Fibroblast of mammary gland (primary cell): ENCODE measurements around the gene RPL13A.

Source experiments
- DNase-seq: peaks from one replicate; pipeline ENCODE4 v3.0.0-alpha.2; 2010; ENCODE audit warnings: low read depth
- H3K4me3 ChIP-seq: 2 replicates; pipeline ENCODE4 v1.5.1; 2011; ENCODE audit warnings: low read depth, mild to moderate bottlenecking, low read length, moderate library complexity; ENCODE audit not compliant: control insufficient read depth
- CTCF ChIP-seq: conservative IDR thresholded peaks from 2 replicates; pipeline ENCODE4 v1.5.1; 2011; ENCODE audit warnings: low read depth, low read length, inconsistent platforms; ENCODE audit not compliant: control insufficient read depth, insufficient read depth

RPL13A gene

GRCh38 chr19:49506575-49507105, 19.2 kb downstream of the RPL13A start:
- TF ChIP-seq CTCF = peak; percentile 84
- H3K4me3 ChIP-seq = no peak overlapping the region
- DNase-seq = peak; percentile 55

GRCh38 chr19:49507803-49508494, 20.5 kb downstream of the RPL13A start:
- no peak for TF ChIP-seq CTCF
- no peak overlapping the region for H3K4me3 ChIP-seq

DNA sequence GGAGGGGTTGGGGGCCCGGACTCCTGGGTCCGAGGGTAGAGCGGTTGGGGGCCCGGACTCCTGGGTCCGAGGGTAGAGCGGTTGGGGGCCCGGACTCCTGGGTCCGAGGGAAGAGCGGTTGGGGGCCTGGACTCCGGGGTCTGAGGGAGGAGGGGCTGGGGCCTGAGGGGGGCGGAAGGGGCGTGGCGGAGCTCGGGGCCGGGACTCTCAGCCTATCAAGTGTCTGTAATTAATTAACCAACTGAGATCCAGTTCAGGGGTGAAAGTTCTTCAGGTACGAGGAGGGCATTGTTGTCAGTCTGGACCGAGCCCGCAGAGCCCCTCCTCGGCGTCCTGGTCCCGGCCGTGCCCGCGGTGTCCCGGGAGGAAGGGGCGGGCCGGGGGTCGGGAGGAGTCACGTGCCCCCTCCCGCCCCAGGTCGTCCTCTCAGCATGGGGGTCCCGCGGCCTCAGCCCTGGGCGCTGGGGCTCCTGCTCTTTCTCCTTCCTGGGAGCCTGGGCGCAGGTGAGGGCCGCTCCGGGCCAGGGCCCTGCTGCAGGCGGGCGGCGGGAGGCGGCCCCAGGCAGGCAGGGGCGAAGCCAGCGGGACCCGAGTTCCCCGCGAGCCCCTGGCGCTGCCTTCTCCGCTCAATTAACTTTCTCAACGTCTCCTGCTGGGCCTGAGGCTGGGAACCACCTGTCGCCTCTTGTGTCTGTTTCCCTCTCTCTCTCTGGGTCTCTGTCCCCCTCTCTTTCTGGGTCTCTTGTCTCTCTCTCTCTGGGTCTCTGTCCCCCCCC, 25.8 kb downstream of the RPL13A start:
- no peak for DNase-seq
- no peak for TF ChIP-seq CTCF
- H3K4me3 ChIP-seq = peak overlapping the region; percentile 46

More at GRCh38 chr19:49507803-49508494, 20.5 kb downstream of the RPL13A start:
- no peak for DNase-seq

DNA sequence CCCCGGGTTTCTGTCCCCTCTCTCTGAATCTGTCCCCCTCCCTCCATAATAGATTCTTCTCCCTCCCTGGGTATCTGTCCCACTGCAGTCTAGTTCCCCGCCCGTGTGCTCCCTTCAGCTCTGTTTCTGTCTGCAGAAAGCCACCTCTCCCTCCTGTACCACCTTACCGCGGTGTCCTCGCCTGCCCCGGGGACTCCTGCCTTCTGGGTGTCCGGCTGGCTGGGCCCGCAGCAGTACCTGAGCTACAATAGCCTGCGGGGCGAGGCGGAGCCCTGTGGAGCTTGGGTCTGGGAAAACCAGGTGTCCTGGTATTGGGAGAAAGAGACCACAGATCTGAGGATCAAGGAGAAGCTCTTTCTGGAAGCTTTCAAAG, 26.3 kb downstream of the RPL13A start:
- TF ChIP-seq CTCF = no peak
- no peak for DNase-seq
- H3K4me3 ChIP-seq = no peak overlapping the region

- H3K4me3 ChIP-seq = no peak overlapping the region
- DNase-seq = no peak
- TF ChIP-seq CTCF = no peak
These were observed 26.7 kb downstream of the RPL13A start for GRCh38 chr19:49514151-49514550.

DNA sequence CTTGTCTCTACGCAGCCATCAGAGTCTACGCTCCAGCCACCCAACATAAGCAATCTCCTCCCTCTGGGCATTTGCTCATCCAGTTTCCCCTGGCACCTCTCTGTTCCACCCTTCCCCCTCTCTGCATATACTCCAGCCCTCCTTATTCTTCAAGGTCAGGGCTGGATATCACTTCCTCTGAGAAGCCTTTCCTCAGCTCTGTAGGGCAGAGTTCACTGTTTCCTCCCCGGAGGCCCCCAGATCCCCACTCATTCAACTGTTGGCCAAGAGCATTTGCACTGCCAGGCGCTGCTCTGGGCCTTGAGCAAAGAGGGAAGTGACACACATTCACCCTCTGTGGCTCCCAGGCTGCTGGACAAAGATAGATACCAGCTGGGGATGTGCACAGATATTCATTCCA, 28.4 kb downstream of the RPL13A start:
- peak; percentile 45 for DNase-seq
- no peak for TF ChIP-seq CTCF
- H3K4me3 ChIP-seq = no peak overlapping the region
